H9 (cell line): ENCODE data around the gene BACH2. TPM values are rescaled to one million over a fixed set of nuclear protein-coding genes. Genes with fewer than 3 reads are reported as not detected.

ENCODE experiments used
- DNase-seq: peaks from one replicate; pipeline ENCODE4 v3.0.0-alpha.2; 2017
- H2AFZ ChIP-seq: one replicate; pipeline ENCODE4 v1.6.1; 2013; ENCODE audit warnings: mild to moderate bottlenecking, low read length, control low read depth, moderate library complexity
- H2AK5ac ChIP-seq: 2 replicates; pipeline ENCODE4 v1.6.1; 2013; ENCODE audit warnings: low read length, control low read depth, mixed read lengths; ENCODE audit not compliant: insufficient read length
- H2BK120ac ChIP-seq: one replicate; pipeline ENCODE4 v1.6.1; 2013; ENCODE audit warnings: low read depth, mild to moderate bottlenecking, low read length, control low read depth, inconsistent platforms; ENCODE audit not compliant: poor library complexity, severe bottlenecking
- H2BK12ac ChIP-seq: 2 replicates; pipeline ENCODE4 v1.6.1; 2013; ENCODE audit warnings: low read length, control low read depth, mixed read lengths, low read depth; ENCODE audit not compliant: insufficient read length
- H2BK15ac ChIP-seq: 2 replicates; pipeline ENCODE4 v1.6.1; 2013; ENCODE audit warnings: low read depth, low read length, control low read depth
- H2BK20ac ChIP-seq: one replicate; pipeline ENCODE4 v1.6.1; 2013; ENCODE audit warnings: low read depth, mild to moderate bottlenecking, low read length, control low read depth, inconsistent platforms; ENCODE audit not compliant: poor library complexity, severe bottlenecking
- H2BK5ac ChIP-seq: 2 replicates; pipeline ENCODE4 v1.6.1; 2013; ENCODE audit warnings: low read length, control low read depth, mixed read lengths; ENCODE audit not compliant: insufficient read length
- H3K14ac ChIP-seq: 2 replicates; pipeline ENCODE4 v1.6.1; 2013; ENCODE audit warnings: low read length, control low read depth; ENCODE audit not compliant: insufficient read depth
- H3K18ac ChIP-seq: 2 replicates; pipeline ENCODE4 v1.6.1; 2013; ENCODE audit warnings: low read depth, mild to moderate bottlenecking, mixed read lengths, low read length, control low read depth; ENCODE audit not compliant: insufficient read length
- H3K23ac ChIP-seq: 2 replicates; pipeline ENCODE4 v1.6.1; 2013; ENCODE audit warnings: low read length, control low read depth, mixed read lengths, low read depth; ENCODE audit not compliant: insufficient read length
- H3K23me2 ChIP-seq: 2 replicates; pipeline ENCODE4 v1.6.1; 2013; ENCODE audit warnings: low read depth, mild to moderate bottlenecking, mixed read lengths, low read length, control low read depth; ENCODE audit not compliant: insufficient read length, poor library complexity, severe bottlenecking
- H3K27ac ChIP-seq: 2 replicates; pipeline ENCODE4 v1.5.1; 2013; ENCODE audit warnings: low read length, control low read depth, mixed read lengths, low read depth; ENCODE audit not compliant: insufficient read length
- H3K27me3 ChIP-seq: 2 replicates; pipeline ENCODE4 v1.6.1; 2013; ENCODE audit warnings: low read length, control low read depth, inconsistent platforms; ENCODE audit not compliant: insufficient read depth
- H3K4ac ChIP-seq: 2 replicates; pipeline ENCODE4 v1.6.1; 2013; ENCODE audit warnings: low read depth, mild to moderate bottlenecking, control low read depth, inconsistent platforms, low read length, moderate library complexity
- H3K4me1 ChIP-seq: 2 replicates; pipeline ENCODE4 v1.6.1; 2013; ENCODE audit warnings: low read length, control low read depth, inconsistent platforms; ENCODE audit not compliant: insufficient read depth
- H3K4me2 ChIP-seq: 2 replicates; pipeline ENCODE4 v1.6.1; 2013; ENCODE audit warnings: low read length, control low read depth, mixed read lengths; ENCODE audit not compliant: insufficient read length, insufficient read depth
- H3K56ac ChIP-seq: 2 replicates; pipeline ENCODE4 v1.6.1; 2013; ENCODE audit warnings: low read depth, mild to moderate bottlenecking, mixed read lengths, low read length, control low read depth; ENCODE audit not compliant: insufficient read length
- H3K79me1 ChIP-seq: 2 replicates; pipeline ENCODE4 v1.6.1; 2013; ENCODE audit warnings: low read depth, mild to moderate bottlenecking, moderate library complexity, low read length, control low read depth, inconsistent platforms; ENCODE audit not compliant: insufficient read depth, poor library complexity, severe bottlenecking
- H3K79me2 ChIP-seq: 2 replicates; pipeline ENCODE4 v1.6.1; 2013; ENCODE audit warnings: low read length, control low read depth, inconsistent platforms; ENCODE audit not compliant: insufficient read depth
- H3K9ac ChIP-seq: 2 replicates; pipeline ENCODE4 v1.6.1; 2013; ENCODE audit warnings: low read length, control low read depth, mixed read lengths; ENCODE audit not compliant: insufficient read length; ENCODE audit errors: extremely low read depth
- H3K9me3 ChIP-seq: one replicate; pipeline ENCODE4 v1.6.1; 2013; ENCODE audit warnings: low read depth, low read length, inconsistent platforms; ENCODE audit not compliant: control insufficient read depth
- H3T11ph ChIP-seq: one replicate; pipeline ENCODE4 v1.6.1; 2013; ENCODE audit warnings: mild to moderate bottlenecking, low read length, control low read depth, inconsistent platforms
- H4K20me1 ChIP-seq: one replicate; pipeline ENCODE4 v1.6.1; 2013; ENCODE audit not compliant: control insufficient read depth, insufficient read length, insufficient read depth
- H4K5ac ChIP-seq: 2 replicates; pipeline ENCODE4 v1.6.1; 2013; ENCODE audit warnings: low read depth, mild to moderate bottlenecking, mixed read lengths, low read length, control low read depth; ENCODE audit not compliant: insufficient read length
- H4K8ac ChIP-seq: replicated peaks from 2 replicates; pipeline ENCODE4 v1.6.1; 2013; ENCODE audit warnings: low read length, control low read depth, mixed read lengths, low read depth; ENCODE audit not compliant: insufficient read length
- H4K91ac ChIP-seq: 2 replicates; pipeline ENCODE4 v1.6.1; 2013; ENCODE audit warnings: low read depth, mild to moderate bottlenecking, moderate library complexity, mixed read lengths, low read length, control low read depth; ENCODE audit not compliant: insufficient read length
- H3K27ac Mint-ChIP-seq, 3 experiments: 2 replicates in 2 of 3; 3 replicates in 1 of 3; pipeline ENCODE4 v1.8.0; 2020 to 2021; ENCODE audit warnings: mixed read lengths in 3 of 3, mild to moderate bottlenecking in 1 of 3, moderate library complexity in 1 of 3
- H3K27me3 Mint-ChIP-seq: 2 replicates; pipeline ENCODE4 v1.8.0; 2021; ENCODE audit warnings: low read depth, mild to moderate bottlenecking, moderate library complexity, mixed read lengths
- H3K36me3 Mint-ChIP-seq, 3 experiments: 2 replicates in 2 of 3; 3 replicates in 1 of 3; pipeline ENCODE4 v1.8.0; 2020 to 2021; ENCODE audit warnings: low read depth in 3 of 3, mixed read lengths in 3 of 3; ENCODE audit not compliant: insufficient read depth in 1 of 3
- H3K4me1 Mint-ChIP-seq, 2 experiments: 2 replicates each; pipeline ENCODE4 v1.8.0; 2020; ENCODE audit warnings: mixed read lengths in 2 of 2
- H3K4me3 Mint-ChIP-seq, 2 experiments: 2 replicates in 1 of 2; 3 replicates in 1 of 2; pipeline ENCODE4 v1.8.0; 2020 to 2021; ENCODE audit warnings: mild to moderate bottlenecking in 2 of 2, mixed read lengths in 2 of 2, moderate library complexity in 1 of 2
- H3K9me3 Mint-ChIP-seq, 2 experiments: 2 replicates in 1 of 2; 3 replicates in 1 of 2; pipeline ENCODE4 v1.8.0; 2020; ENCODE audit warnings: mild to moderate bottlenecking in 2 of 2, mixed read lengths in 2 of 2, moderate library complexity in 1 of 2
- CTCF ChIP-seq: fragments of 200-600 bp; sonication (generic); conservative IDR thresholded peaks from 3 replicates; pipeline ENCODE4 v1.8.0; 2021; ENCODE audit warnings: antibody characterized with exemption, mild to moderate bottlenecking
- WGBS: extraction: QIAGEN DNeasy Blood & Tissue Kit; methylation state at CpG from one replicate; pipeline ENCODE4 v1.1.7; 2013; ENCODE audit warnings: missing lambda C conversion rate, low lambda C conversion rate, mixed read lengths; ENCODE audit not compliant: insufficient read length; ENCODE audit errors: extremely low coverage; 5-methylcytosine and 5-hydroxymethylcytosine counted together
- total RNA-seq: library from RNA; stranded (reverse); gene quantifications from 2 replicates; pipeline ENCODE4 v1.2.1, GENCODE V29; 2021

BACH2 gene
- total RNA-seq, 1 experiment from 2014 or later: 2.0 TPM

- no peaks in the 10 kb centered on the region for H3K79me2 ChIP-seq
- H3K27me3 Mint-ChIP-seq: no peaks in the 10 kb centered on the region
- no peak overlapping the region for H3K56ac ChIP-seq
- no peak overlapping the region for H4K5ac ChIP-seq
- H2BK12ac ChIP-seq: no peak overlapping the region
- H2BK120ac ChIP-seq: no peak overlapping the region
- H3K4me2 ChIP-seq: no peak overlapping the region
- 0 out of 7 replicates have a peak, but pooled peaks cover 0 to 1% (median 0%) of the 10 kb centered on the region in 3 experiments for H3K36me3 Mint-ChIP-seq
- no peak overlapping the region for H3K4me3 Mint-ChIP-seq
- H3K4me1 ChIP-seq: peaks cover 3% of the 10 kb centered on the region; the same call in 1 of the 2 replicates
- H2AFZ ChIP-seq: no peak overlapping the region
- no peak overlapping the region for H3K18ac ChIP-seq
- no peaks in the 10 kb centered on the region for H3K27me3 ChIP-seq
- no peak overlapping the region for H3K27ac Mint-ChIP-seq
- H3K23me2 ChIP-seq: no peaks in the 10 kb centered on the region
- no peak overlapping the region for H2BK20ac ChIP-seq
- no peak overlapping the region for H3K4ac ChIP-seq
- no peak overlapping the region for H2AK5ac ChIP-seq
- H3K14ac ChIP-seq: no peak overlapping the region; the same call in 1 of the 2 replicates
- H3K9ac ChIP-seq: no peak overlapping the region
- no peaks in the 10 kb centered on the region for H3K79me1 ChIP-seq
- H3K4me1 Mint-ChIP-seq: peaks cover 8 to 17% of the 10 kb centered on the region in 2 experiments; a peak in 3 of 4 replicates
- no peak overlapping the region for H4K91ac ChIP-seq
- DNase-seq: no peak
- WGBS: no CpG with 5 or more reads among the region's 12 CpGs
- H3K9me3 ChIP-seq: no peaks in the 10 kb centered on the region
- no peak overlapping the region for H4K8ac ChIP-seq
- no peak overlapping the region for H2BK15ac ChIP-seq
- H3K23ac ChIP-seq: no peak overlapping the region
- H3K27ac ChIP-seq: no peak overlapping the region
- no peak overlapping the region for H2BK5ac ChIP-seq
- no peaks in the 10 kb centered on the region for H4K20me1 ChIP-seq
- TF ChIP-seq CTCF: no peak
- H3K9me3 Mint-ChIP-seq: no peaks in the 10 kb centered on the region
- no peak overlapping the region for H3T11ph ChIP-seq
Observed at GRCh38 chr6:90068703-90069523, 227.7 kb downstream of the BACH2 start.
